IPS-20b (cell line): ENCODE results near the gene BIRC6.

Experiments
- H3K27ac ChIP-seq: one replicate; pipeline ENCODE4 v1.5.1; 2013; ENCODE audit warnings: low read length
- H3K27me3 ChIP-seq: 2 replicates; pipeline ENCODE4 v1.6.1; 2013; ENCODE audit warnings: mild to moderate bottlenecking, low read length, inconsistent platforms; ENCODE audit not compliant: insufficient read depth
- H3K36me3 ChIP-seq: 2 replicates; pipeline ENCODE4 v1.6.1; 2013; ENCODE audit warnings: low read depth, mild to moderate bottlenecking, inconsistent platforms, low read length, moderate library complexity; ENCODE audit not compliant: insufficient read depth
- H3K4me1 ChIP-seq: 2 replicates; pipeline ENCODE4 v1.6.1; 2013; ENCODE audit warnings: mild to moderate bottlenecking, control low read depth, inconsistent platforms, low read length, moderate library complexity; ENCODE audit not compliant: insufficient read depth
- H3K4me3 ChIP-seq: 2 replicates; pipeline ENCODE4 v1.5.1; 2013; ENCODE audit warnings: mild to moderate bottlenecking, low read length, inconsistent platforms
- H3K9ac ChIP-seq: 2 replicates; pipeline ENCODE4 v1.6.1; 2013; ENCODE audit warnings: low read depth, mild to moderate bottlenecking, inconsistent platforms, low read length, moderate library complexity
- H3K9me3 ChIP-seq: 2 replicates; pipeline ENCODE4 v1.6.1; 2013; ENCODE audit warnings: mild to moderate bottlenecking, low read depth, low read length, inconsistent platforms; ENCODE audit not compliant: insufficient read depth

Gene BIRC6

GRCh38 chr2:32417659-32418058 lies 60.8 kb downstream of the BIRC6 start:
- no peak overlapping the region for H3K4me3 ChIP-seq

GRCh38 chr2:32418778-32419177 lies 62.0 kb downstream of the BIRC6 start:
- Histone ChIP-seq H3K9ac (no peak overlapping the region), H3K9me3 (no peaks in the 10 kb centered on the region), H3K4me3 (no peak overlapping the region), H3K4me1 (no peaks in the 10 kb centered on the region), H3K27ac (no peak overlapping the region), H3K27me3 (no peaks in the 10 kb centered on the region), H3K36me3 (peaks cover 31% of the 10 kb centered on the region)

More at GRCh38 chr2:32417659-32418058, 60.8 kb downstream of the BIRC6 start:
- Histone ChIP-seq H3K36me3 (peaks cover 34% of the 10 kb centered on the region), H3K27me3 (no peaks in the 10 kb centered on the region), H3K9me3 (no peaks in the 10 kb centered on the region), H3K4me1 (no peaks in the 10 kb centered on the region), H3K27ac (no peak overlapping the region), H3K9ac (no peak overlapping the region)

- Histone ChIP-seq H3K27ac (no peak overlapping the region), H3K9me3 (no peaks in the 10 kb centered on the region), H3K4me1 (no peaks in the 10 kb centered on the region), H3K36me3 (peaks cover 9% of the 10 kb centered on the region; the same call in 1 of the 2 replicates), H3K9ac (no peak overlapping the region), H3K4me3 (no peak overlapping the region), H3K27me3 (no peaks in the 10 kb centered on the region)
These were observed 65.3 kb downstream of the BIRC6 start for GRCh38 chr2:32422133-32422532.

- Histone ChIP-seq H3K9ac (no peak overlapping the region), H3K4me1 (no peaks in the 10 kb centered on the region), H3K4me3 (no peak overlapping the region), H3K27me3 (no peaks in the 10 kb centered on the region), H3K27ac (no peak overlapping the region), H3K36me3 (peaks cover under 1% of the 10 kb centered on the region; the same call in 1 of the 2 replicates), H3K9me3 (no peaks in the 10 kb centered on the region)
These were observed 66.7 kb downstream of the BIRC6 start for GRCh38 chr2:32423536-32423935.

GRCh38 chr2:32424739-32425138 lies 67.9 kb downstream of the BIRC6 start:
- no peak overlapping the region for H3K4me3 ChIP-seq
- no peaks in the 10 kb centered on the region for H3K4me1 ChIP-seq
- no peak overlapping the region for H3K9ac ChIP-seq
- no peak overlapping the region for H3K27ac ChIP-seq
- H3K27me3 ChIP-seq, result no peaks in the 10 kb centered on the region
- H3K9me3 ChIP-seq, result no peaks in the 10 kb centered on the region
- H3K36me3 ChIP-seq, result no peaks in the 10 kb centered on the region; the same call in 1 of the 2 replicates

GRCh38 chr2:32425719-32426141 lies 68.9 kb downstream of the BIRC6 start:
- Histone ChIP-seq H3K36me3 (peaks cover 4% of the 10 kb centered on the region; the same call in 1 of the 2 replicates), H3K4me3 (no peak overlapping the region), H3K27me3 (no peaks in the 10 kb centered on the region), H3K27ac (no peak overlapping the region), H3K9ac (no peak overlapping the region), H3K9me3 (no peaks in the 10 kb centered on the region), H3K4me1 (no peaks in the 10 kb centered on the region)

- H3K36me3 ChIP-seq, result peaks cover 12% of the 10 kb centered on the region; the same call in 1 of the 2 replicates
- no peaks in the 10 kb centered on the region for H3K27me3 ChIP-seq
- no peaks in the 10 kb centered on the region for H3K9me3 ChIP-seq
- H3K9ac ChIP-seq, result no peak overlapping the region
- H3K4me3 ChIP-seq, result no peak overlapping the region
- H3K4me1 ChIP-seq, result no peaks in the 10 kb centered on the region
- no peak overlapping the region for H3K27ac ChIP-seq
These were observed 71.1 kb downstream of the BIRC6 start for GRCh38 chr2:32427672-32428610.

GRCh38 chr2:32430804-32431203 lies 74.0 kb downstream of the BIRC6 start:
- Histone ChIP-seq H3K27me3 (no peaks in the 10 kb centered on the region), H3K36me3 (peaks cover 33% of the 10 kb centered on the region), H3K27ac (no peak overlapping the region)

GRCh38 chr2:32436150-32436549 lies 79.3 kb downstream of the BIRC6 start:
- Histone ChIP-seq H3K9me3 (no peaks in the 10 kb centered on the region), H3K4me1 (no peaks in the 10 kb centered on the region), H3K36me3 (peaks cover 64% of the 10 kb centered on the region), H3K9ac (no peak overlapping the region), H3K27me3 (no peaks in the 10 kb centered on the region), H3K27ac (no peak overlapping the region), H3K4me3 (no peak overlapping the region)

More at GRCh38 chr2:32430804-32431203, 74.0 kb downstream of the BIRC6 start:
- no peaks in the 10 kb centered on the region for H3K9me3 ChIP-seq
- no peak overlapping the region for H3K9ac ChIP-seq
- no peaks in the 10 kb centered on the region for H3K4me1 ChIP-seq
- no peak overlapping the region for H3K4me3 ChIP-seq

GRCh38 chr2:32442020-32442467 lies 85.2 kb downstream of the BIRC6 start:
- Histone ChIP-seq H3K4me3 (no peak overlapping the region), H3K9me3 (no peaks in the 10 kb centered on the region), H3K4me1 (no peaks in the 10 kb centered on the region), H3K27ac (no peak overlapping the region), H3K9ac (no peak overlapping the region), H3K27me3 (no peaks in the 10 kb centered on the region), H3K36me3 (peaks cover 87% of the 10 kb centered on the region)

GRCh38 chr2:32446369-32446768 lies 89.5 kb downstream of the BIRC6 start:
- Histone ChIP-seq H3K9ac (no peak overlapping the region), H3K27me3 (no peaks in the 10 kb centered on the region), H3K4me3 (no peak overlapping the region), H3K4me1 (no peaks in the 10 kb centered on the region), H3K9me3 (no peaks in the 10 kb centered on the region; the same call in 1 of the 2 replicates), H3K27ac (no peak overlapping the region), H3K36me3 (peaks cover 73% of the 10 kb centered on the region)

- Histone ChIP-seq H3K27me3 (no peaks in the 10 kb centered on the region), H3K27ac (no peak overlapping the region), H3K36me3 (peaks cover 44% of the 10 kb centered on the region), H3K4me1 (no peaks in the 10 kb centered on the region), H3K9ac (no peak overlapping the region), H3K9me3 (no peaks in the 10 kb centered on the region; the same call in 1 of the 2 replicates), H3K4me3 (no peak overlapping the region)
These were observed 94.0 kb downstream of the BIRC6 start for GRCh38 chr2:32450851-32451250.
